Measurements from ENCODE around the gene UBL4B. TPM values are rescaled to one million over a fixed set of nuclear protein-coding genes. Genes with fewer than 3 reads are reported as not detected.

UBL4B gene
- total and polyA plus RNA-seq, 2 donors (not counting 3 experiments of a cell fraction or from before 2014, with no cell fraction given): not detected

- no peaks in the 10 kb centered on the region for H3K79me2 ChIP-seq (ENCODE audit: control insufficient read depth, insufficient read depth, low read length)
- H3K9ac ChIP-seq (replicated peaks; ENCODE audit: extremely low read depth, insufficient read depth, low read length): no peak overlapping the region
- no peak overlapping the region for H3K27ac ChIP-seq (ENCODE audit: insufficient read depth, low read depth, low read length)
- ChIA-PET CTCF (interaction anchor here (0.9 to 13.7 kb wide), 5 partner anchors 8 to 358 kb away, joined by 3 to 272 read pairs (median 7); no protein-coding TSS in a partner anchor), POLR2A (no interaction called here)
- H3K27me3 ChIP-seq (ENCODE audit: control insufficient read depth in 2 of 2, insufficient read depth in 2 of 2, low read length in 2 of 2): peaks cover 6 to 8% of the 10 kb centered on the region in 2 experiments
- H3K9me3 ChIP-seq (replicated peaks; ENCODE audit: control insufficient read depth, insufficient read depth, low read length): no peaks in the 10 kb centered on the region
- H4K20me1 ChIP-seq (replicated peaks; ENCODE audit: control insufficient read depth, extremely low read depth, insufficient read depth, low read length): no peaks in the 10 kb centered on the region
- no peak overlapping the region for H3K4me2 ChIP-seq (ENCODE audit: insufficient read depth, low read length)
- no peak overlapping the region for H3K4me3 ChIP-seq (replicated peaks in 1 of 3; ENCODE audit: insufficient read depth in 1 of 3, low read depth in 1 of 3, low read length in 3 of 3)
- H3K36me3 ChIP-seq (ENCODE audit: control insufficient read depth in 2 of 2, extremely low read depth in 1 of 2, insufficient read depth in 2 of 2, low read length in 2 of 2): no peaks in the 10 kb centered on the region
- H3K4me1 ChIP-seq (ENCODE audit: control insufficient read depth, extremely low read depth, insufficient read depth, low read length): no peaks in the 10 kb centered on the region
- DNase-seq (ENCODE audit: low read depth, low spot score) (no peak), FAIRE-seq (no peak)
- no TSS peak for BruUV-seq (replicated peaks)
- dilution Hi-C loops (cut with MboI; ENCODE audit: extremely low pct_ligation_motif_present, low sequenced_read_pairs) (no loop called here), intact Hi-C loops (cut with micrococcal nuclease) (no loop called here)
- H3K9me1 ChIP-seq (replicated peaks; ENCODE audit: control insufficient read depth, extremely low read depth, insufficient read depth, low read length): no peaks in the 10 kb centered on the region
- TF ChIP-seq, protein P1, sequence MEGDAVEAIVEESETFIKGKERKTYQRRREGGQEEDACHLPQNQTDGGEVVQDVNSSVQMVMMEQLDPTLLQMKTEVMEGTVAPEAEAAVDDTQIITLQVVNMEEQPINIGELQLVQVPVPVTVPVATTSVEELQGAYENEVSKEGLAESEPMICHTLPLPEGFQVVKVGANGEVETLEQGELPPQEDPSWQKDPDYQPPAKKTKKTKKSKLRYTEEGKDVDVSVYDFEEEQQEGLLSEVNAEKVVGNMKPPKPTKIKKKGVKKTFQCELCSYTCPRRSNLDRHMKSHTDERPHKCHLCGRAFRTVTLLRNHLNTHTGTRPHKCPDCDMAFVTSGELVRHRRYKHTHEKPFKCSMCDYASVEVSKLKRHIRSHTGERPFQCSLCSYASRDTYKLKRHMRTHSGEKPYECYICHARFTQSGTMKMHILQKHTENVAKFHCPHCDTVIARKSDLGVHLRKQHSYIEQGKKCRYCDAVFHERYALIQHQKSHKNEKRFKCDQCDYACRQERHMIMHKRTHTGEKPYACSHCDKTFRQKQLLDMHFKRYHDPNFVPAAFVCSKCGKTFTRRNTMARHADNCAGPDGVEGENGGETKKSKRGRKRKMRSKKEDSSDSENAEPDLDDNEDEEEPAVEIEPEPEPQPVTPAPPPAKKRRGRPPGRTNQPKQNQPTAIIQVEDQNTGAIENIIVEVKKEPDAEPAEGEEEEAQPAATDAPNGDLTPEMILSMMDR (IDR thresholded peaks at IDR 0.05; ENCODE audit: extremely low read depth in 1 of 2, insufficient read depth in 1 of 2, low read depth in 1 of 2, low read length in 2 of 2): no peak
- TF ChIP-seq FOS (IDR thresholded peaks at IDR 0.05; ENCODE audit: borderline replicate concordance, insufficient read depth, low read length): no peak
- no peak for TF ChIP-seq POLR2A (IDR thresholded peaks at IDR 0.05; ENCODE audit: low read depth, low read length)
- TF ChIP-seq GATA2 (IDR thresholded peaks at IDR 0.05; ENCODE audit: insufficient read depth, insufficient read length, low read depth, low read length): no peak
- no peak for TF ChIP-seq JUN (IDR thresholded peaks at IDR 0.05; ENCODE audit: borderline replicate concordance, insufficient read depth, insufficient read length, low read depth)
- H2AFZ ChIP-seq (ENCODE audit: low read depth, low read length): no peak overlapping the region
These were observed 10.2 kb upstream of the UBL4B start for GRCh38 chr1:110102081-110102480.

Measured in endothelial cell of umbilical vein (primary cell).